ENCODE data around the gene FGD1. TPM values are rescaled to one million over a fixed set of nuclear protein-coding genes. Genes with fewer than 3 reads are reported as not detected.

Gene FGD1
- total and polyA plus RNA-seq, 2 experiments from 2014 or later: 28.8 to 30.0 TPM

- Histone ChIP-seq H3K9me3 (ENCODE audit: low read depth) (no peaks in the 10 kb centered on the region), H3K4me1 (ENCODE audit: low read depth) (no peaks in the 10 kb centered on the region), H3K36me3 (no peaks in the 10 kb centered on the region), H3K4me3 (no peak overlapping the region), H3K27me3 (no peaks in the 10 kb centered on the region), H3K27ac (no peak overlapping the region)
- no peak for DNase-seq (ENCODE audit: low read depth in 1 of 2, low spot score in 1 of 2)
- no peak for TF ChIP-seq CTCF (IDR thresholded peaks at IDR 0.05; ENCODE audit: low read depth, low read length)
These were observed 73.9 kb downstream of the FGD1 start for GRCh38 chrX:54422168-54422567.

GRCh38 chrX:54419559-54420302, 76.3 kb downstream of the FGD1 start:
- no peak for DNase-seq (ENCODE audit: low read depth in 1 of 2, low spot score in 1 of 2)
- Histone ChIP-seq H3K27ac (no peak overlapping the region), H3K4me3 (no peak overlapping the region), H3K27me3 (no peaks in the 10 kb centered on the region), H3K36me3 (no peaks in the 10 kb centered on the region), H3K4me1 (ENCODE audit: low read depth) (no peaks in the 10 kb centered on the region), H3K9me3 (ENCODE audit: low read depth) (no peaks in the 10 kb centered on the region)
- TF ChIP-seq CTCF (IDR thresholded peaks at IDR 0.05; ENCODE audit: low read depth, low read length): no peak

- no peaks in the 10 kb centered on the region for H3K36me3 ChIP-seq
- no peak overlapping the region for H3K4me3 ChIP-seq
- H3K27ac ChIP-seq: no peak overlapping the region
- no peak for DNase-seq (ENCODE audit: low read depth in 1 of 2, low spot score in 1 of 2)
- H3K4me1 ChIP-seq (ENCODE audit: low read depth): no peaks in the 10 kb centered on the region
- H3K27me3 ChIP-seq: no peaks in the 10 kb centered on the region
- no peaks in the 10 kb centered on the region for H3K9me3 ChIP-seq (ENCODE audit: low read depth)
- TF ChIP-seq CTCF (IDR thresholded peaks at IDR 0.05; ENCODE audit: low read depth, low read length): no peak
These were observed 79.1 kb downstream of the FGD1 start for GRCh38 chrX:54416965-54417364.

GRCh38 chrX:54415534-54416350, 80.3 kb downstream of the FGD1 start:
- H3K27me3 ChIP-seq: no peaks in the 10 kb centered on the region
- H3K27ac ChIP-seq: no peak overlapping the region
- H3K36me3 ChIP-seq: no peaks in the 10 kb centered on the region
- no peaks in the 10 kb centered on the region for H3K4me1 ChIP-seq (ENCODE audit: low read depth)
- H3K4me3 ChIP-seq: no peak overlapping the region
- DNase-seq (ENCODE audit: low read depth in 1 of 2, low spot score in 1 of 2): peak in 1 of 2 donors; percentile 13
- TF ChIP-seq CTCF (IDR thresholded peaks at IDR 0.05; ENCODE audit: low read depth, low read length): no peak
- H3K9me3 ChIP-seq (ENCODE audit: low read depth): no peaks in the 10 kb centered on the region

GRCh38 chrX:54413753-54414152, 82.3 kb downstream of the FGD1 start:
- DNase-seq (ENCODE audit: low read depth in 1 of 2, low spot score in 1 of 2): peak in 1 of 2 donors; percentile 55
- no peak for TF ChIP-seq CTCF (IDR thresholded peaks at IDR 0.05; ENCODE audit: low read depth, low read length)
- no peaks in the 10 kb centered on the region for H3K4me1 ChIP-seq (ENCODE audit: low read depth)
- H3K9me3 ChIP-seq (ENCODE audit: low read depth): no peaks in the 10 kb centered on the region
- H3K27me3 ChIP-seq: no peaks in the 10 kb centered on the region
- no peak overlapping the region for H3K4me3 ChIP-seq
- H3K36me3 ChIP-seq: no peaks in the 10 kb centered on the region
- no peak overlapping the region for H3K27ac ChIP-seq
